AG08395 (cell line): Measurements from ENCODE around the gene ELFN1.

ENCODE experiments used
- DNase-seq: peaks from one replicate; pipeline ENCODE4 v3.0.0; 2012; ENCODE audit warnings: mixed read lengths, low spot score

The ELFN1 gene

DNA sequence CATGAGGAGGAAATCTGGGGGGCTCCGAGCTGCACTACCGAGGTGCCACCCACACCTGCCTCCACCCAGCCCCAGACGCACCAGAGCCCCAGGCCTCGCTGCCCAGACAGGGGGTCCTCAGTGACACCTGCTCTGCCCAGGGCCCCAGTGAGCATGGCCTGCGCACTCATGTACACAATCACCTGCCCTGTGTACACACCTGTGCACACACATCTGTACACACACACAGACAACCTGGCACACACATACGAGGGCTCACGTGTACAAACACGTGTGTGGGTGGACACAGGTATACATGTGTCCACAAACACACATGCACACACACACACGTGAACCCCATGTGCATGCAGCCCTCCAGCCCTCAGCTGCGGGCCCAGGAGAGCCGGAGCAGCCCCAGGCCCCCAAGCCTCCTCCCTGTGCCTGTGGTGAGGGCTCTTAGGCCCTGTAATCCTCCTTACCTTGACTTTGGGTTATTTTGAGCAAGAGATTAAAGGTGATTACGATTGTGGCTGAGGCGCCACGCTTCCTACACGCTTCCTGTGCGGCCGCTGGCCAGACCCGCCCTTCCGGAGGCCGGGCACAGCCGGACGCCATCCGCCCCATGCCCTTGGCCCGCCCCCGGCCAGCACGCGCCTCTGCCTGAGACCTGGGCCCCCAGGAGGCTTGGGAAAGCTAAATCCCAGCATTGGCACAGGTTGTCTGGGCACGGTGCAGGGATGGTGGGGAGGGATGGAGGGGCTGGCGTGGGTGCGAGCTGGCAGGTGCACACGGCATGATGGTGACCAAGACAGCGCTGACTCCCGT lies 71.9 kb downstream of the ELFN1 start:
- no peak for DNase-seq

DNA sequence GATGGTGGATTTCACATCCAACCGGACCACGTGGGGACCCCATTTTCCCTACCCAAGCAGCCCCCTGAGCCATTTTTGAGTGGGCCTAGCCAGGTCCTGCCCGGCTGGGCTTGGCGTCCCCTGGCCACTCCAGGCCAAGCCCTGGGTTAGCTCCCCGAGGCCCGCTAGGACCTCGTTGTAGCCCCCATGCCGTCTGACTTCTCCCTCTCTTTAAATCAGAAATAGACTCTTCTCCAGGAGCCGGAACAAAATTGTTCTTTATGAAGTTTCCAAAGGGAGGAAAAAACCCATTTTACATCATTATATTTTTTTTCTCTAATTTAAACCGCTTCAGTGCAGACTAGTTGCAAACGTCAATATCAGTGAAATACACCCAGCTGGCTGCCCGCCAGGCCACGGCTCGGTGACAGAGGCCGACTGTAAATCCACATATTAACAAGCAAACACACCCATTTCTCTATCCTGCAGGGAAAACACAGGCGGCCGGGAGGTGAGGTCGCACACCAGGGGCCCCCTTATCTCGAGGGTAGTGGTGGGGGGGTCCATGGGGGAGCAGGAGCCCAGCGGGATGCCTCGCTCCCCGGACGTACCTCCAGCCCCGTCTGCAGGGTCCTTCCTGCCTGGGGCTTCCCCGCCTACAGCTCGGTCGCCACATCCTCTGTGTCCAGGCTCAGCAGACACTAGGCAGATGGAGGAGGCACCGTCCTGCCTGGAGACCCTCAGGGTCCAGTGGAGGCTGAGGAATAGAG lies 72.7 kb downstream of the ELFN1 start:
- DNase-seq = peak; percentile 38

DNA sequence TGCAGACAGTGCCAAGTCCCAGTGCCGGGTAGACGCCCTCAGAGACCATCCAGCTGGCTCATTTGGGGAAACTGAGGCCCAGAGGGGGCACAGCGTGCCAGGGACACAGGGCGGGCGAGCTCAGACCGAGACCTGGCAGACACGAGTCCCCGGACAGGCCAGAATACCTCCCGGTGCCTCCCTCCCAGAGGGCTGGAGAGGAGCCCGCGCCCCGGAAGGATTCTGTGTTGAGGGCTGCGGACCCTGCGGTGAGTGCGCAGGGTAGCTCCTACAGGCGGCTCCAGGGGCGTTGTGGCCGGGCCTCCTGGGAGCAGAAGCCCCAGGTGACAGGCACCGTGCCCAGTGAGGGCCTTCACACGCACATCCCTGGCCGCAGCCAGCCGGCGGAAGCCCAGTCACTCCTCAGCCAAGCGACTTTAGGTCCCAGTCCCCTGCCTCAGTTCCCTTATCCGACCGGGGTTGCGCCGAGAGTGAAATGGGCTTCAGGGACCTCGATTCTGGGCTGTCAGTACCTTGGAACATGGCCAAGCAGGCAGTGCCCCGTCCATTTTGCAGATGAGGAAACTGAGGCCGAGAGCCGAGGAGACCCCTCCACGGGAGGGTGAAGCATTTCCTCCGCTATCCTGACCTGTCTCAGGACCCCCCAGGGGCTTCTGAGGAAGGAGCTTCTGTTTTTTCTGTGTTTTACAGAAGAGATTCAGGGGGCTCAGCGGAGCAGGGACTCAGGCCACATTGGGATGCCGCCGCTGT lies 73.6 kb downstream of the ELFN1 start:
- DNase-seq = no peak

DNA sequence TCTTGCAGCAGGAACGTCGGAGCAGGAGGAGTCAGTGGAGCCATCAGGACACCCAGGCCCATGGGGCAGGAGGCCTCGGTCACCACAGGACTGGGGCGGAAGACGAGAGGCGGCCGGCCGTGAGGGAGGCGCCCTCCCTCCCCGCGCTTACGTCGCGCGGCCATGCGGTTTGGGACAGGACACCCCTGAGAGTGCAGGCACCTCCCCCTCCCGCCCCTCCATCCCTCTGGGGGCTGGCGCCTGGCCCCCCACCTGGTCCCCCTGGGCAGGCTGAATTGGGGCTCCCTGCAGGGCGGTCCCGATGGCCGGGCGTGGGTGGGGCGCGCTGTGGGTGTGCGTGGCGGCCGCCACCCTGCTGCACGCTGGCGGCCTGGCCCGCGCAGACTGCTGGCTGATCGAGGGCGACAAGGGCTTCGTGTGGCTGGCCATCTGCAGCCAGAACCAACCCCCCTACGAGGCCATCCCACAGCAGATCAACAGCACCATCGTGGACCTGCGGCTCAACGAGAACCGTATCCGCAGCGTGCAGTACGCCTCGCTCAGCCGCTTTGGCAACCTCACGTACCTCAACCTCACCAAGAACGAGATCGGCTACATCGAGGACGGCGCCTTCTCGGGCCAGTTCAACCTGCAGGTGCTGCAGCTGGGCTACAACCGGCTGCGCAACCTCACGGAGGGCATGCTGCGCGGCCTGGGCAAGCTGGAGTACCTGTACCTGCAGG lies 74.4 kb downstream of the ELFN1 start:
- DNase-seq = no peak

DNA sequence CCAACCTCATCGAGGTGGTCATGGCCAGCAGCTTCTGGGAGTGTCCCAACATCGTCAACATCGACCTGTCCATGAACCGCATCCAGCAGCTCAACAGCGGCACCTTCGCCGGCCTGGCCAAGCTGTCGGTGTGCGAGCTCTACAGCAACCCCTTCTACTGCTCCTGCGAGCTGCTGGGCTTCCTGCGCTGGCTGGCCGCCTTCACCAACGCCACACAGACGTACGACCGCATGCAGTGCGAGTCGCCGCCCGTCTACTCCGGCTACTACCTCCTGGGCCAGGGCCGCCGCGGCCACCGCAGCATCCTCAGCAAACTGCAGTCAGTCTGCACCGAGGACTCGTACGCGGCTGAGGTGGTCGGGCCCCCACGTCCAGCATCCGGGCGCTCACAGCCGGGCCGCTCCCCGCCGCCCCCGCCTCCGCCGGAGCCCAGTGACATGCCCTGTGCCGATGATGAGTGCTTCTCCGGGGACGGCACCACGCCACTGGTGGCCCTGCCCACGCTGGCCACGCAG lies 75.0 kb downstream of the ELFN1 start:
- no peak for DNase-seq

DNA sequence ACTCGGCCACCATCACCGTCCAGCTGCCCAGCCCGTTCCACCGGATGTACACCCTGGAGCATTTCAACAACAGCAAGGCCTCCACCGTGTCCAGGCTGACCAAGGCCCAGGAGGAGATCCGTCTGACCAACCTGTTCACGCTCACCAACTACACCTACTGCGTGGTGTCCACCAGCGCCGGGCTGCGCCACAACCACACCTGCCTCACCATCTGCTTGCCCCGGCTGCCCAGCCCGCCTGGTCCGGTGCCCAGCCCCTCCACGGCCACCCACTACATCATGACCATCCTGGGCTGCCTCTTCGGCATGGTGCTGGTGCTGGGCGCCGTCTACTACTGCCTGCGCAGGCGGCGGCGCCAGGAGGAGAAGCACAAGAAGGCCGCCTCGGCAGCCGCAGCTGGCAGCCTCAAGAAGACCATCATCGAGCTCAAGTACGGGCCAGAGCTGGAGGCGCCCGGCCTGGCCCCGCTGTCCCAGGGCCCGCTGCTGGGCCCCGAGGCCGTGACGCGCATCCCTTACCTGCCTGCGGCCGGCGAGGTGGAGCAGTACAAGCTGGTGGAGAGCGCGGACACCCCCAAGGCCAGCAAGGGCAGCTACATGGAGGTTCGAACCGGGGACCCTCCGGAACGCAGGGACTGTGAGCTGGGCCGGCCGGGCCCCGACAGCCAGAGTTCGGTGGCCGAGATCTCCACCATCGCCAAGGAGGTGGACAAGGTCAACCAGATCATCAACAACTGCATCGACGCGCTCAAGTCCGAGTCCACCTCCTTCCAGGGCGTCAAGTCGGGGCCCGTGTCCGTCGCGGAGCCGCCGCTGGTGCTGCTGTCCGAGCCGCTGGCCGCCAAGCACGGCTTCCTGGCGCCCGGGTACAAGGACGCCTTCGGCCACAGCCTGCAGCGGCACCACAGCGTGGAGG lies 75.8 kb downstream of the ELFN1 start:
- DNase-seq = no peak

DNA sequence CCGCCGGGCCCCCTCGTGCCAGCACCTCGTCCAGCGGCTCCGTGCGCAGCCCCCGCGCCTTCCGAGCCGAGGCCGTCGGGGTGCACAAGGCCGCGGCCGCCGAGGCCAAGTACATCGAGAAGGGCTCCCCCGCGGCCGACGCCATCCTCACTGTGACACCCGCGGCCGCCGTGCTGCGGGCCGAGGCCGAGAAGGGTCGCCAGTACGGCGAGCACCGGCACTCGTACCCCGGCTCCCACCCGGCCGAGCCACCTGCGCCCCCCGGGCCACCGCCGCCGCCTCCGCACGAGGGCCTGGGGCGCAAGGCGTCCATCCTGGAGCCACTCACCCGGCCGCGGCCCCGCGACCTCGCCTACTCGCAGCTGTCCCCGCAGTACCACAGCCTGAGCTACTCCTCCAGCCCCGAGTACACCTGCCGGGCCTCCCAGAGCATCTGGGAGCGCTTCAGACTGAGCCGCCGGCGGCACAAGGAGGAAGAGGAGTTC lies 76.5 kb downstream of the ELFN1 start:
- DNase-seq = no peak

DNA sequence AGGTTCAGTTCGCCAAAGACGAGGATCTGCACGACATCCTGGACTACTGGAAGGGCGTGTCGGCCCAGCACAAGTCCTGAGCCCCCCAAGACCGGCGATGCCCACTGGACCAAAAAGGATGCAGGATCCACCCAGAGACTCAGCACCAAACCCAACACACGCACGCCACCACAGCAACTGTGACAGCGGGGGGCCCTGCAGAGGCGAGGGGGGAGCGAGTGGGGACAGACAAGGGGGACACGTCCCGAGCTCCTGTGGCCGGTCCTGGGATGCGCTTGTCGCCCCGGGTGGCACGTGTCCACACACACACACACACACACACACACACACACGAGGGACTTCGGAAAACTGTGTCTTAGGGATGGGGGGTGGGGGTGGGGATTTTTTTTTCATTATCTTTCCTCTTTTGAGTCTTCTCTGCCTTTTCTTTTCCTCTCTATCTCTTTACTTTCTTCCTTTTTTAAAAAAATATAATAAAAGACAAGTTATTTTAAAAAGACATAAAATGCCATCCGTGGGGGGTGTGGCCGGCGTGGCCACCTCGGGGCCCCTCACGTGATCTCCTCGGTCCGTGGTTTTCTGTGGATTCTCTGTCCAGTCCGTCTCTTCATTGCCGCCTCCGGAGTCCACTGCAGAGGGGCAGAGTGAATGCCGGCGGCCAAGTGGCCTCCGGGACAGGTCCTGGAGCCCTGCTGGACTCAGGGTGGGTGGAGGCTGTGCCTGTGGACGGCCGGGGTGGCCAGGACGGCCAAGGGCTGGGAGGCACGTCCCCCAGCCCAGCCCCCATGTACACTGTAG lies 77.1 kb downstream of the ELFN1 start:
- no peak for DNase-seq

DNA sequence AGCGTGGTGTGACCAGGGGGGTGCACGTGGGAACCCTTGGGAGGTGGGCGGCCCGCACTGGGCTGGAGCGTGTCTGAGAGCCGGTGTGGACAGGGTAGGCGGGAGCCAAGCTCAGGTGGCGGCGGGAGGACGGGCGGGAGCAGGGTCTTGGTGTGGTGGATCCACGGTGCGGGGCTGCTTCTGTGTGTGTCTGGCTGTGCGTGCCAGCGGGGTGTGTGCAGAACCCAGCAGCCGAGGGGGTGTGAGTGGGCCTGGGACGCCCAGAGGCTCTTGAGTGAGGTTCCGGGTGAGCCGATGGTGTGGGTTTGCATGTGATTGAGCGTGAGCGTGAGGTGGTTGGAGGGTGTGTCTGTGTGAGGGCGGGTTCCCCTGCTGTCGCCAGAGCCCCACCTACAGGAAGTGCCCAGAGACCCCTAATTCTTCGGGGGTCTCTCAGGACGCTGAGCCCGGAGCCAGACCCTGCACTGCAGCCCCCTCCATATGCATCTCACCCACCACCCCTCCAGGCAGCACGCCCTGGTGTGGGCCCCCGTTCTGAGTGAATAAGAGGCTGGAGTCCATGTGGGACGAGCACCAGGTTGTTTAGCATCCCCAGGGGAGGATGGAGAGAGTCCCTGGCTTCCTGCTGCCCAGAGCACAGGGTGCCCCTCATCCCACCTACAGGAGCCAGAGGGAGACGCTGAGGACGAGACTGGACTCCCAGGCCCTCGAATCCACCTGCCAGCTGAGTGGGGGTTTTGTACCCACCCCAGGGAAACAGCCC lies 78.2 kb downstream of the ELFN1 start:
- no peak for DNase-seq

DNA sequence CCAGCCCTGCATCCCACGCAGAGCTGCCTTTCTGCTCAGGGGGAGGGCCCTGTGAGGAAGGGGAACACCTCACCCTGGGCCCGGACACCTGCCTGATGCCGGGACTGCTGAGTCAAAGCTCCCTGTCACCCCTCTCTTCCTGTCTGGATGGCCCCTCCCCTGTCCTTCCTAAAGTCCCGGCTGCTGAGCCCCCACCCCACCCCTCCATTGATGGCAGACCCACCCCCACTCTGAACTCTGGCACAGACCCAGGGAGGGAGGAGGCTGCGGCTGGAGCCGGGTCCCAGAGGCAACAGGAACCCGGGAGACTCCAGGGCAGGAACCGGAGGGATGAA lies 78.7 kb downstream of the ELFN1 start:
- DNase-seq = no peak

DNA sequence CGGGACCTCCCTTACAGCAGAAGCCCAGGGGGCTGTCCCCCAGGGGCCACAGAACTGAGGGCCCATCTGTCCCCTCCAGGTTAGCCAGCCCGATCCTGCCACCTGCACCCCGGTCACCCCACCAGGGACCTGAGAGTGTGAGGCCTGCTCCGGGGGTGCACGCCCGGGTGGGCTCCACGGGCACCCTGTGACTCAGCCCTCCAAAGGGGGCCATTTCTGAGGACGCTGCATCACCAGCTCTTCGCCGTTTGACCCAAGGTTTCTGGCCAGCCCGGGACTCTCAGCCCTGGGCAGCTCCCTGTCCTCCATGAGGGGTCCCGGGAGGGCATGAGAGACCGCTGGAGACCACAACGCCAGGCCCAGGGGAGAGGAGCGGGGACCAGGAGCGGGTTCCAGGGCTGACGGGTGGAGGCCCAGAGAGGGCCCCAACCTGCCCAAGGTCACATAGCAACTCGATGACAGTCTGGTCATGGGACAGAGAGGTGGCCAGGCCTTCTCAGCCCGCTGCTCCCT lies 79.3 kb downstream of the ELFN1 start:
- DNase-seq = no peak

DNA sequence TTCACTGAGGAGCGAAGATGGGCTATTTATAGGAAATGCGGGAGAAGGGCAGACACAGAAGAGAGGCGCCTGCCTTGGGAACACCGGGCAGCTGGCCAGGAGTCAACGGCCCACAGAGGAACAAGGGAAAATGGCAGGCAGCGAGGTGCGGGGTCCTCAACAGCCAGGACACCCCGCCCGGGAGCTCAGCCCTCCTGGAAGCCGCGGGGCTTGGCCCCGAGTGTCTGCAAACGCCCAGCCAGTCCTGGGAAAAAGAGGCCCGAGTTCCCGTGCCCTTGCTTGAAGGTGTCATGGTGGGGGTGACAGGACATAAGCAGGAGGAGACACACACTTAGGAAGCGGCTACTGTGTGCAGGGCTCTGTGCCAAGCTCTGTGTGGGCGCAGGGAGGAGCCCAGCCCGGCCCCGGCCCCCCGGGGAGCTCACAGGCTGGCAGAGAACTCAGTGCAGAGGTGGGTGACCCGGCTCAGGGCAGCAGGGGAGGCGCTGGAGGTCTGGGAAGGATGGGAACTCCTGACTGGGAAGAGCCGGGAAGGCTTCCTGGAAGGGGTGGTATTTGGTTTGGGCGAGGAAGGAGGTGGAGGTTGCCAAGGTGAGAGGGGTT lies 79.9 kb downstream of the ELFN1 start:
- DNase-seq = no peak

DNA sequence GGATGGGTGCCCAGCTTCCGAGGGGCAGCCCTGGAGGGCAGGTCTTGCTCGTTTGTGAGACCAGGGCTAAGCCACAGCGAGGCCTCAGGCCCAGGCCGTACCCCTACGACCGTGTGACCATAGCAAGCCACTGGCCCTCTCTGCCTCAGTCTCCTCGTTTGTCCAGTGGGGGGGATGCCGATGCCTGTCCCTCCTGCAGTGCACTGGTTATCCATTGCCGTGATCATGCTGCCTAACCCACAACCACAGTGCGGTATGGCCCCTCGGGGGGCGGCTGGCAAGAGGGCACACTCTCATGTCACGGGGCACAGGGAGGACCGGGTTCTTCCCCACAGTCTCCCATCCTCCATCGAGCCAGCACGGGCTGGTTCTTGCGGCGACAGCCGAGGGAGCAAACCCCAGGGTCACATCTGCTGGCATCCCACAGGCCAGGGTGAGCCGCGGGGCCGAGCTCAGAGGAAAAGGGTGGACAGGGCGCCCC lies 80.5 kb downstream of the ELFN1 start:
- DNase-seq = no peak

DNA sequence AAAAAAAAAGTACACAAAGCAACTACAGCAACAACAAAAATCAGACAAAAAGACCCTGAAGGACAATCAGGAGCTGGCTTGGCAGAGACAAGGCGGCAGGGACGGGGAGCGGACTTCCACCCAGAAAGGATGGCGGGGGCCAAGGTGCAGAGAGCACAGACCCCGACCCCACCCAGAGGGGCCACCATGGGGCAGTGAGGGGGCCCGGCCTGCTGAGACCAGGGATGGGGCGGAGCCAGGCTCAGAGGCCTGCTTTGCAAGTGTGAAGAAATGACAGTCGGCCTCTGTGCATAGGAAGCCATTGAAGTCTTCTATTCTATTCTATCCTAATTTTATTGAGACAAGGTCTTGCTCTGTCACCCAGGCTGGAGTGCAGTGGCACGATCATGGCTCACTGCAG lies 82.0 kb downstream of the ELFN1 start:
- no peak for DNase-seq

DNA sequence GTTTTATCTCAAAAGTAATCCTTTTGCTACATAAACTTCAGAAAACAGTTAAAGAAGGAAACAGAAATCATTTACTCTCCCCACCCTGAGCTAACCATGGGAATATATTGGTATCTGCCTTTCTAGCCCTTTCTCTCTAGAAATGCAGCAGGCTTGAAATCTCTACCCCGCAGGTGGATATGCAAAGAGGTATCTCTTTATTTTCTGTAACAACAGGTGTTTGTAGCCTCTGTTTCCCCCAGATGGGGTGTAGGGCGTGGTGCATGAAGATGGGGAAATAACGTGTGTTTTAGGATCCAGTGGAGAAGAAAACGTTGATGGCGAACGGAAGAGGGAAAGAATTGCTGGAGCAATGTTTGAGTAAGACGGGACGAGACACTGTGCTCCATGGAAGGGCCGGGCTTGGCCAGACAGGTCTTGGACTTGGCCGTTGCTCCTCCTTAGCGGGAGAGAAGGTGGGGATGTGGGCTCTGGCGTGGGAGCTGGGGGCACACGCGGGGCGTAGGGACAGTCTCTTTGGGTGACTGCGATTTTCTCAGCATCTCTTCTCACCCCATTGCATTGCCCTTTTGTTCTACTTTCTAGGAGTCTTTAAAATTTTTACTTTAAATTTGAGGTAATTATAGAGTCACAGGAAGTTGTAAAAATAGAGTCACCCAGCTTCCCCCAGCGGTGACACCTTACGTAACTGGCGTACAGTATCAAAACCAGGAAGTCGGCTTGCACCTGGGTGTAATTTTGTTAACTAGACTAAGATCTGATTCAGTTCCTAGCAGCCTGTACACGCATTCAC lies 82.9 kb downstream of the ELFN1 start:
- no peak for DNase-seq

DNA sequence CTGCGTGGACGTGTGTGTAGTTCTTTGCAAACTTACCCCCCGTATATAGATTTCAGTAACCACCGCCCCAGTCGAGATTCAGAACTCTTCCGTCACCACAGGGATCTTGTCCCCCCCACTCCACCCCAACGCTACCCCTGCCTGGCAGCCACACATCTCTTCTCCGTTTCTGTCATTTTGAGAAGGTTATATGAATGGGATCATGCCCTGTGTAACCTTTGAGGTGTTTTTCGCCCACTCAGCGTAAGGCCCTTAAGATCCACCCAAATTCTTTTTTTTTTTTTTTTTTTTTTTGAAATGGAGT lies 83.4 kb downstream of the ELFN1 start:
- no peak for DNase-seq

DNA sequence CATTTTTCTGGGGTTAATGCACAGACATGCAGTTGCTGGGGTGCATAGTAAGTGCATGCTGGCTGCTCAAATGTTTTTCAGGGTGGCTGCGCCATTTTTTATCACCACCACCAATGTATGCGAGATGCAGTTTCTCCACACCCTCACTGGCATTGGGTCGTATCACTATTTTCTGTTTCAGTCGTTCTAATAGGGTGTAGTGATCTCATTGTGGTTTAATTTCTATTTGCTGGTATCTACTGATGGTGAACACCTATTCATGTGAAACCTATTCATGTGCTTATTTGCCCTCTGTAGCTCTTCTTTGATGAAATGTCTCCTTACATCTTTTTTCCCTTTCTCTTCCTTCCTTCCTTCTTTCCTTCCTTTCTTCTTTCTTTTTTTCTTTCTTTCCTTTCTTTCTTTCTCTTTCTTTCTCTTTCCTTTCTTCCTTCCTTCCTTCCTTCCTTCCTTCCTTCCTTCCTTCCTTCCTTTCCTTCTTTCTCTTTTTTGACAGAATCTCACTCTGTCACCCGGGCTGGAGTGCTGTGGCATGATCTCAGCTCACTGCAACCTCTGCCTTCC lies 84.3 kb downstream of the ELFN1 start:
- DNase-seq = no peak
